GM19455 (cell line): ENCODE measurements around the gene NPVF.
A peak's percentile ranks its signal among the peaks of the same experiment; 100 is the strongest.

Experiments
- ATAC-seq: cut with Tn5 transposase; IDR thresholded peaks from one replicate; pipeline ENCODE4 v1.9.1; 2021; ENCODE audit not compliant: unreplicated experiment

NPVF gene

GRCh38 chr7:25228386-25228785 lies at the start of gene NPVF:
NPVF (minus strand) TSS chr7:25228486; CDS start chr7:25228439, 47 bp downstream.
- no peak for ATAC-seq

DNA sequence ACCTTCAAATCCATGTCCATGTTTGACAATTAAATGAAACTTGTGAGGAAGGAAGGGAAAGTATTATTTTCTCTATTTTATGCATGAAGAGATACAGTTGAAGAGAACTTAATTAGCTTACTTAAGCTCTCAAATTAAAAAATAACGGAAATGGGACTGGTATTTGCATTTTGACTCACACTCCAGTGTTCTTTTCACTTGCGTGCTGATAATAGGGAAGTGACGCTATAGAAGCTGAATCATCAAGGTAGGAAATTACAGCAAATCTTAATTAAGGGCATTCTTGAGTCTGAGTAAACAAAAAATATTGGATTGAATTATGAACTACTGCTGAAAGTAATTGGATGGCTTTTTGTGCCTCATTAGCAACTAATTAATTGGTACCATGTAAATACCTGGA lies 44.0 kb upstream of the NPVF start:
- no peak for ATAC-seq

DNA sequence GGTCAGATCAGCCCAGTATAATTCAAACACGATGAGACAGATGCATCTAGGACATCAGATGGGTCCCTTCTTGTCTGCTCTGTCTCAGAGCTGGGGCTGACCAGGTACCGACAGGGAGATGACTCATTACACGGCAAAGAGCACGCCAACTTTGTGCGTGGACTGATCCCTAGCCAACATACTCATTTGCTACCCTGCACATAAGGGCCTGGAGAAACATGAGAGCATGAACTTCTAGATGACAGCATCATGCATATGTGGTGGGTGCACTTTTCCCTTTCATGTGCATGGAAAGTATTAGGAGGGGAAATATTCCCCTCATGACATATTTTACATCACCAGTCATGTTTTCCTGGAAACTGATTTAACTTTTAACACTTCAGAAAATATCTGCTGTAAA lies 35.1 kb upstream of the NPVF start:
- ATAC-seq: no peak

- ATAC-seq: no peak
These were observed 34.3 kb upstream of the NPVF start for GRCh38 chr7:25262586-25262985.

GRCh38 chr7:25261545-25262140 lies 33.4 kb upstream of the NPVF start:
- no peak for ATAC-seq

GRCh38 chr7:25260862-25261494 lies 32.7 kb upstream of the NPVF start:
- ATAC-seq: no peak

DNA sequence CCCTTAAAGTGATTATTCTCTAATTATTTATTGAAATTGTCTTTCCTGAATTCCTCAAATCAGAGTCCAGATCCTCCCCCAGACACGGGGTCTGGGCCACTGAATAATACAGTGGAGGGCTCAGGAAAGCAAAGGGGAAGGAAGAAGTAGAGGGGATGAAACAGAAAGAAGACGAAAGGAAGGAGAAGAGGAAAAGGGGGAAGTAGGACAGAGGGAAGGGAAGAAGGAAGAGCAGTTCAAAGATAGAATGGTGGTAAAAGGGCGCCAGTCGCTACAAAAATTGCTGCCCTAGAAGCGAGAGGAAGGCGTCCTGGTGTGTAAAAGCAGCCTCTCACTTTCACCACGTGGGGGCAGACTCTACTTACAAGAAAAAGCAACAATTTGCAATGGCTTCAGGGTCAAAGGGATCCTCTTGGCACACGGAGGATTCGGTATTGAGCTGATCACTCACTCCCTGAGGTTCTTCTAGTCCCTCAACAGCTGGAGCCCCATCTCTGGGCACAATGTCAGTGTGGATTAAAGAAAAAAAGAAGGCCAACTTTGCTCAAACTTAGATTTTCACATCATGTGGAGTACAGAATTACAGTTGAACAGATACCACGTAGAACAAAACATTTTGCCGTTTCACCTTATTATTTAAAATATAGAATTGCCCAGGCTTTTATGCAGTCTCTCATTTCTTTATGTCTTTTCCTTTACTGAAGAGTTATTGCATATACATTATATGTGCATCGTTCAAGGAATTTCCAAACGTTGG lies 31.4 kb upstream of the NPVF start:
- peak; percentile 83 for ATAC-seq

DNA sequence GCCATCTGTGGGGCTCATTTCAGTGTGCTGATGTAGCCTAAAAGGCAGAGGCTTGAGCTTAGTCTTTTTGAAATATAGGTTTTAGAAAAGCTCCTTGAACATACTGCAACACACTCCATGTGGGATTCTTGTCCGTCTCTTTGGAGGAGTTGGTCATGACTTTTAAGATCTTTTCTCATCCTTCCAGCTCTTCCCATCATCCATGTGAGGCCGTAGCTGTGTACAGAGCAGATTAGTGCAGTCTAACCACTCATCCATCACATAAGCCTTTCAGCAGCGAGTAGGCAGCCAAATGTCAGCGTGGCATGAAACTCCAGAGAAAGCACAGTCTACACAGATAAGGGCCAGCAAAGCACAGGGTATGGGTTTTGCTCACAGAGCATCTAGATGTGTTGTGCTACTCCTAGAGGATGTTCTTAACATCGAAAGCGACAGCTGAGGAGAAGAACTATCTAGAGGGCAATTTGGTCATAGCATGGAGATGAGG lies 28.1 kb upstream of the NPVF start:
- no peak for ATAC-seq

GRCh38 chr7:25255611-25256332 lies 27.5 kb upstream of the NPVF start:
- no peak for ATAC-seq

DNA sequence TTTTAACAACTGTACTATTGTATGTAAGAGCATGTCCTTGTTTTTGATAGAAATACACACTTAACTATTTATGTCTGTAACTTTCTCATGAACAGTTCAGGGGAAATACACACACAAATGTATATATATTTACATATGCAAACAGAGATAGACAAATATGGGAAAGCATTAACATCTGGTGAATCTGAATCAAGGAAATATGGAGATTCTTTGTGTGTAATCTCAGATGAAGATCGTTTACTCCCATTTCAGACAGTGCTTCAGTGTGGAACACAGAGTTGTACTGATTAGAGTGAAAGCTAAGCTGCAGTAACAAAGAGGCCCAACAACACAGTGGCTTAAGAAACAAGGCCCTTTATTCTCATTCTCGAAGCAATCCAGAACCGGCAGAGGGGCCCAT lies 26.3 kb upstream of the NPVF start:
- no peak for ATAC-seq

- ATAC-seq: no peak
These were observed 25.4 kb upstream of the NPVF start for GRCh38 chr7:25253714-25254113.

DNA sequence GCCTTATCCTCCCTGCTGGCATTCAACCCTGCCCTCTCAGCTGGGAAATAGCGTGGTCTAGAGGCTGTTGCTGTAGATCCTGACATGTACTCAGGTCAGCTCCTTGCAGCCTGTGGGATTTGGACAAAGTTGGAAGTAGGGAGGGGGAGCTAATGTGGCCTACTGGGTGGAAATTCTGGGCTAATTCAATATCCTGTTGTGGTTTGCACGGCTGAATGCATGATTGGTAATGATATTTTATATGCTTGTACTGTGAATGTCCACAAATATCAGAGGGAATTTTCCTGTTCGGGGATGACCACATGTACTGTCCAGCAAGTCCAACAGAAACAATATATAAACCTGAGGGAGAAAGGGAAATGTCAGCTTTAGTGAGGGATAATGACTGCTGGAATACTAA lies 22.1 kb upstream of the NPVF start:
- ATAC-seq: no peak

DNA sequence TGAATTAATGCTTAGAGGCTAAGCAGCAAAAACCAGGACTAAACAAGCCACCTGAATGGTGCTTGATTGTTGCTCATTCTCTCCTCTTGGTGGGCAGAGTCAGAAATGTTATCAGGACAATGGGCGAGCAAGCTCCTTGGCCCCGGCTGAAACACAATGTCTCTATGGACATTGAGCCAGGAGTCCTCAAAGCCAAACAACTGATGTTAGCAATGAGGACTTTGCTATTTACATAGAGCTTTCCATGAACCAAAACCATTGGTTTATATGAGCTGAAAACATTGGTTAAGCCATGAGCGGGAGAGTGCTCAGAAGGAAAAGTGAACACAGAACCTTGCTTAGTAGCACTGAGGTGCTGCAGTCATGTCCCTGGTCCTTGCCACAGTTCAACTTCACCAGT lies 21.5 kb upstream of the NPVF start:
- ATAC-seq: no peak

DNA sequence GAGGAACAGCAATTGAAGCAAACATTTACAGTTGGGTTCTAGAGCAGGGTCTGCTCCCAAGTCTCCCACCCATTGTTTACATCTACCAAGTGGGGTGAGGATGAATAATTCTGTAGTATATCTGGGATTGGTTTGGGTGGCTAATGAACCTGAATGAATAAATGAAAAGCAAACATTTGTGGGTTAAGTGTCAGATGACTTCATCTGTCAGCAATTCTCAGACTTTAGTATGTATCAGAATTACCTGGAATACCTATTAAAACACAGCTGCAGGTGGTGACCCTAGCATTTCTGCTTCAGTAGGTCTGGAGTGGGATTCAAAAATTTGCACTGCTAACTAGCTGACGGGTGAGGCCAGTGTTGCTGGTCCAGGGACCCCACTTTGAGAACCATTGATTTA lies 18.0 kb upstream of the NPVF start:
- ATAC-seq: no peak

DNA sequence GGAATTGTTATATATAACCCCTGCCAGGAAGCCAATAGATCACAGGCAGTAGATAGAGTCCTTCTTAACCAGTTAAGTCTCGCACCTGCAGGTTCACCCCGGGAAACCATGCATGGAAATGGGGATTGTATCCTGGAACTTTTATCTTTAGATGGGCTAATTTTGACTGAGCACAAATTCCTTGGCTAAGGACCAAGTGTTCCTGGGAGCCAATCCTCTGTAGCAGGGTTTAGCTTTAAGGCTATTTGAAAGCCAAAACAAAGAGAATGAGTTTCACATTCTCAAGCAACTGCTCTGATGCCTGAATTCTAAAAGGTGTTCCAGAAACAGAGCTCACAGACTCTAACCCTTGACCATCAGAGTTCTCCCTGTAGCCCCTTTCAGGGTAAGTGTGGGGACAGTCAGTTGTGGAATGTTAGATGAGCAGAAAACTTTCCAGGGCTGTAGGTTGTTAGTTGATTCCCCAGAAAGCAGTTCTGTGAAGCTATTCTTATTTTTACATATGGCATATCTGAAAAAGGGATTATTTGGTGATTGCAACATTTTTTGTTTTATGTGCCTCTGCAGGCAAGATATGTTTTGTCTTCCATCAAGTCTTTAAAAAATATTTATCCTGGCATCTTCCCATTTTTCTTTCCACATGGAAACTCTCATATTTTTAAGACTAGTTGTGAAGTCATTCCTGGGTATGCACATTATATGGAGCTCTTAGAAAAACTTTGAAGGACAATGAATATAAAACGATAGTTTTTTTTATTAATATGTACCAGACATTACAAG lies 16.2 kb upstream of the NPVF start:
- no peak for ATAC-seq

- no peak for ATAC-seq
These were observed 14.4 kb upstream of the NPVF start for GRCh38 chr7:25242678-25243077.

- no peak for ATAC-seq
These were observed 12.6 kb upstream of the NPVF start for GRCh38 chr7:25240896-25241295.

DNA sequence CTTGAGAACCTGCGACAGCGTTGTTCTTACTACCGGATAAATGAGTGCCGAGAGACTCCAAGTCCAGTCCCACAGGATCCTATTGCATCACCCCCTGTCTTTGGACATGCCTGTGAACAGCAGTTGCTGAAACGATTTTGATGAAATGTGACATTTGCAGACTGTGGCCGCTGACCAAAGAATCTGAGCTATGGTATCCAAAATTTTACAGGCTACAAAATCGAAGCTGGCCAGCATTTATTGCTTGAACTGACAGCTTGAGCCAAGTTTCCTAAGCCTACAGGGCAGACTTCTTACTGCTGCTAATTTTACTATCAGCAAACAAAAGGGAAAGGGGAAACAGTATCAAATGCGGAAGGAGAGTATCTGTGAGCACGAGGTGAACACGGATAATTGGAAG lies 12.1 kb upstream of the NPVF start:
- ATAC-seq: no peak

GRCh38 chr7:25239888-25240287 lies 11.6 kb upstream of the NPVF start:
- ATAC-seq: no peak

DNA sequence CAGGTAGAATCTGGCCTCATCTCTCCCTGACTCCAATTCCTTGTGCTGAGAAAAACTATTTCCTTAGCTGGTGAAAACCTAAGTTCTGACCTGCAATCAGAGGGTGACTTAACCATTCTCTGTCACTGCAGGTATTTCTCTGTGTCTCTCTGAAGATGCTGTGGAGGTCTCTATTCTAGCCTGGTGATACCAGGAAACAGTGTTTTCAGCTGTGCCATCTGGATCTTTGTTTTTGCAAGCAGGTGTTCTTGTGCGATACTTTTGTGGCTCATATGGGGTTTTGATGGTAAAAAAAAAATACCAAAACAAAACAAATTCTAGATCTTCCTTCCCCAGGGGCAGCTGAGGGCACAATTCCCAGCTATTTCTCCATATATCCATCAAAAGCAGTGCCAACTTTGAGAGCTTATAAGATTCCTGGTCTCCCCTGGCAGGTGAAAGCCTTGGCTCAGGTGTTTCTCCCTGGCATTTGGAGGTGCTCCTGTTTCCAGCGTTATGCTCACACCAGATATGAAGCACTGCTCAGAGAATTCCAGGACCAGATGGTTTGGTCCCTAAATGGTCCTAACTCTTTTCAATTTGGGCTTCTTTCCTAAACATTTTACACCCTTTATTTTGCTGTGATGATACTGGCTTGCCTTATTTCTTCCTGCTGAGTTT lies 9.9 kb upstream of the NPVF start:
- ATAC-seq: no peak
